Measurements from ENCODE around the gene GAD2.
"Not testable (repeated sequence)": the region's sequence is repeated elsewhere in the genome, so short reads cannot be mapped to it uniquely, and the experiment has no call there.

The GAD2 gene

GRCh38 chr10:26318672-26319071 is 102.1 kb downstream of the GAD2 start:
- DNase-seq (ENCODE audit: low spot score): no peak

GRCh38 chr10:26323219-26323618 is 106.6 kb downstream of the GAD2 start:
- no peak for DNase-seq (ENCODE audit: low spot score)

- no peak for DNase-seq (ENCODE audit: low spot score)
These were observed 110.3 kb downstream of the GAD2 start for GRCh38 chr10:26326851-26327250.

DNA sequence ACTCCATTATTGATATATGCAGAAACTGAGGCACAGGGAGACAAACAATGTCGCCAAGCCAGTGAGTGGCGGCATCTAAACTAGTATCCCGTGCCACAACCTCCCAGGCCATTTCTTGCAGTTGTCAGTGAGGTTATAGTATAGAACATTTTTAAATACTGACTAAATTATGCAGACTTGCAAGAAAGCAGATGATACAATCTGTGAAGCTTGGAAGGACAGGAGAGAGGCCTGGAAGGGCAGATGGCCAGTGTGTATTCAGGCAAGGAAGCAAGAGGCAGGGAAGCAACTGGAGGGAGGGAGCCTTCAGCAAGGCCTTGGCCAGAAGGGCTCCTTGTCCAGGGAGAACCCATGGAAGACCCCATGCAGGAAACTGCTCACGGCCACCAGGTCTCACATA is 111.2 kb downstream of the GAD2 start:
- DNase-seq (ENCODE audit: low spot score): no peak

DNA sequence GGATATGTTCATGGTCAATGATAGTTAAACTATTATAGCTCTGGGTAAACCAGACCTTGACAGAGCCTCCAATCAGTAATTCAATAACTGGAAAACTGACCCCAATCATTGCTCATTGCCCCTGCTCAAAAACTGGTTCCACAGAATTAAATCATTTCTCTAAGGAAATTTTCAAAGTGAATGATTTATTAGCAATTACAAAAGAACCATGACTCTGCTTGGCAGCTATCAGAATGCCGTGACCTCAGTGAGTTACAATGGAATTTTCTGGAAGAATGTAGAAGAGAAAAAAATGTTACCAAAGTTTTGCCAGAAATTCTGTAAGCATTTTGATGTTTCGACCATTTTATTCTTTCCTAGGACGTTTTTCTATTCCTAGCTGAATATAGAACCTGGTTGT is 114.8 kb downstream of the GAD2 start:
- no peak for DNase-seq (ENCODE audit: low spot score)

DNA sequence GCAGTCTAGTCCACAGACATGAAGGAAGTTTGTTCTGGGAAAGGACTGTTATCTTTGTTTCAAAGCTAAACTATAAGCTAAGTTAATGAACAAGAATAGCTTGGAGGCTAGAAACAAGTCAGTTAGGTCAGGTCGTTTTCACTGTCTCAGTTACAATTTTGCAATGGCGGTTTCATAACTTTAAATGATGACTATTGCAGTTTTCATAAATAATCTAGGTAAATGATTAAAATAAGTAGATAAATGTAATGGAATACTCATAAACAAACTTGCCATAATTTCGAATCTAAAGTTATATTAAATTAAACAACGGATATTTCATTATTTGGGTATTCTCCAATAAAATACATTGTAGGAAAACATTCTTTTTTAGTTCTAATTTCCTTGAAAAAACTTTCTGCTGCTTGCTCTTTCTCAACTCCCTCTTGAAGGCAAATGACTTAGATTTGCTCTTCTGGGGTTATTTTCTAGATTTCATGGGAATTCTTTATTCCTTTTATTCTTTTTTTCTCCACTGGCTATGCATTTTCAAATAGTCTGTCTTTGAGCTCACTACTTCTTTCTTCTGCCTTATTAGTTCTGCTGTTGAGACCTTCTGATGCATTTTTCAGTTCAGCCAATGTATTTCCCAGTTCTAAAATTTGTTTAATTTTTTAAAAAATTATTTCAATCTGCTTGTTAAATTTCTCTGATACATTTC is 117.8 kb downstream of the GAD2 start:
- DNase-seq (ENCODE audit: low spot score): no peak

GRCh38 chr10:26334932-26335573 is 118.5 kb downstream of the GAD2 start:
- peak; percentile 20 for DNase-seq (ENCODE audit: low spot score)

DNA sequence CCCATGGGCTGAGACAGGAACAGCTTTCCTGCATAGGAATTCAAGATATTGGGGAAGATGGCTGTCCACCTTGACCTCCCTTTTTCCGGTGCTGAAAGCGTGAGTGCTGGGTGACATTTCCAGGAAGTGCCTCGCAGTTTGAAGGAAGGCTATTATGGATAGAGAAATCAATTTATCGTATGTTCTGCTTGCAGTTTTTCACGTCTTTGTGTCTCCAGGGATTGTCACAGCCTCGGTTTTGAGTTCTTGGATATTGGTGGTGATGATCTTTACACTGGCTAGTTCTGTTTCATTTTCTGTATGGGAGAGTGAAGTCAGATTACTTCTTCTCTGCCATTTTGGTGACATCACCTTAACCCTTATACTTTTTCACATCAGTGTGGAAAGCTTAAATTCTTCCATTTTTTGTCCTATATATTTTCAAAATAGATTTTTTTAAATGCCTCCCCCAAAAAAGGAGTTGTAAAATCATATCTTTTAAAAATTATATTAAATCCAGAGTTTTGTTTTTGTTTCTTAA is 119.1 kb downstream of the GAD2 start:
- DNase-seq (ENCODE audit: low spot score): no peak

DNA sequence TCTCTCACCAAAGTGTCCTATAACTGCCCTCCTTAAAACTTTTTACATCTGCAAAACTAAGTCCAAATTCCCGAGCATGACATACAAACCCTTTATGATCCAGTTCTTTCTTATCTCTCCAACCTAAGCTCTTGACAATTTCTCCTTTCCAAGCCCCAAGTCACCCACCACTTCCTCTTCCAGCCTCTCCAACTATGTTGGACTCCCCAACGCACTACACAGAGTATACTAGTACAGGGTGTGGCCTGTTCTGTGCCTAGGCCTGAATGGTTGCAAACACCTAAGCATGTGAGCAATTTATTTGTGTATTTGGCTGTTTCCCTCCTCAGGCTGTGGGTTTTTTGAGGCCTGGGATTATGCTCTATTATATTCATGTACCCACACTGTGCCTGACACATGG is 120.4 kb downstream of the GAD2 start:
- DNase-seq (ENCODE audit: low spot score): no peak

DNA sequence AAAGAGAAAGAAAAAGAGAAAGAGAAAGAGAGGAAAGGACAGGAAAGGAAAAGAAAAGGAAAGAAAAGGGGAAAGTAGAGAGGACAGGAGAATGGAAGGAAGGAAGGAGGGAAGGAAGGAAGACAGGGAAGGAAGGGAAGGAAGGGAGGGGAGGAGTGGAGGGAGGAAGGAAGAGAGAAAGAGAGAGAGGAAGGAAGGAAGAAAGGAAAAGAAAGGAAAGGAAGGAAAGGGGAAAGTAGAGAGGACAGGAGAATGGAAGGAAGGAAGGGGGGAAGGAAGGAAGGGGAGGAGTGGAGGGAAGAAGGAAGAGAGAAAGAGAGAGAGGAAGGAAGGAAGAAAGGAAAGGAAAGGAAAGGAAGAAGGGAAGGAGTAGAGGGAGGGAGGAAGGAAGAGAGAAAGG is 125.1 kb downstream of the GAD2 start:
- DNase-seq (ENCODE audit: low spot score): no peak

GRCh38 chr10:26348821-26349417 is 132.3 kb downstream of the GAD2 start:
- DNase-seq (ENCODE audit: low spot score): not testable (repeated sequence)

Measured in HuH-7.5 (cell line).